ENCODE results near the gene SREK1IP1.
"Not testable (repeated sequence)": the region's sequence is repeated elsewhere in the genome, so short reads cannot be mapped to it uniquely, and the experiment has no call there.

The SREK1IP1 gene

GRCh38 chr5:64744914-64745313 is 23.6 kb downstream of the SREK1IP1 start:
- H3K9me3 ChIP-seq (ENCODE audit: severe bottlenecking), result no peaks in the 10 kb centered on the region
- no peak overlapping the region for H3K4me3 ChIP-seq (ENCODE audit: low read depth, low read length)
- H3K27ac ChIP-seq, result no peak overlapping the region
- TF ChIP-seq, protein P1, sequence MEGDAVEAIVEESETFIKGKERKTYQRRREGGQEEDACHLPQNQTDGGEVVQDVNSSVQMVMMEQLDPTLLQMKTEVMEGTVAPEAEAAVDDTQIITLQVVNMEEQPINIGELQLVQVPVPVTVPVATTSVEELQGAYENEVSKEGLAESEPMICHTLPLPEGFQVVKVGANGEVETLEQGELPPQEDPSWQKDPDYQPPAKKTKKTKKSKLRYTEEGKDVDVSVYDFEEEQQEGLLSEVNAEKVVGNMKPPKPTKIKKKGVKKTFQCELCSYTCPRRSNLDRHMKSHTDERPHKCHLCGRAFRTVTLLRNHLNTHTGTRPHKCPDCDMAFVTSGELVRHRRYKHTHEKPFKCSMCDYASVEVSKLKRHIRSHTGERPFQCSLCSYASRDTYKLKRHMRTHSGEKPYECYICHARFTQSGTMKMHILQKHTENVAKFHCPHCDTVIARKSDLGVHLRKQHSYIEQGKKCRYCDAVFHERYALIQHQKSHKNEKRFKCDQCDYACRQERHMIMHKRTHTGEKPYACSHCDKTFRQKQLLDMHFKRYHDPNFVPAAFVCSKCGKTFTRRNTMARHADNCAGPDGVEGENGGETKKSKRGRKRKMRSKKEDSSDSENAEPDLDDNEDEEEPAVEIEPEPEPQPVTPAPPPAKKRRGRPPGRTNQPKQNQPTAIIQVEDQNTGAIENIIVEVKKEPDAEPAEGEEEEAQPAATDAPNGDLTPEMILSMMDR (IDR thresholded peaks at IDR 0.05; ENCODE audit: low read depth, low read length), result no peak
- no peaks in the 10 kb centered on the region for H3K27me3 ChIP-seq (ENCODE audit: insufficient read depth, low read depth, severe bottlenecking)
- no peak for DNase-seq
- peaks cover 9% of the 10 kb centered on the region for H3K36me3 ChIP-seq

- no peaks in the 10 kb centered on the region for H3K27me3 ChIP-seq (ENCODE audit: insufficient read depth, low read depth, severe bottlenecking)
- H3K4me3 ChIP-seq (ENCODE audit: low read depth, low read length), result no peak overlapping the region
- peaks cover 26% of the 10 kb centered on the region for H3K36me3 ChIP-seq
- TF ChIP-seq, protein P1 (IDR thresholded peaks at IDR 0.05; ENCODE audit: low read depth, low read length), result no peak
- no peaks in the 10 kb centered on the region for H3K9me3 ChIP-seq (ENCODE audit: severe bottlenecking)
- DNase-seq, result no peak
- H3K27ac ChIP-seq, result no peak overlapping the region
Measured at GRCh38 chr5:64742821-64743220, 25.7 kb downstream of the SREK1IP1 start.

- H3K36me3 ChIP-seq, result peaks cover 28% of the 10 kb centered on the region
- TF ChIP-seq, protein P1 (IDR thresholded peaks at IDR 0.05; ENCODE audit: low read depth, low read length), result no peak
- no peak overlapping the region for H3K27ac ChIP-seq
- no peak overlapping the region for H3K4me3 ChIP-seq (ENCODE audit: low read depth, low read length)
- DNase-seq, result no peak
- H3K9me3 ChIP-seq (ENCODE audit: severe bottlenecking), result no peaks in the 10 kb centered on the region
- no peaks in the 10 kb centered on the region for H3K27me3 ChIP-seq (ENCODE audit: insufficient read depth, low read depth, severe bottlenecking)
Measured at GRCh38 chr5:64742411-64742810, 26.1 kb downstream of the SREK1IP1 start.

- TF ChIP-seq, protein P1 (IDR thresholded peaks at IDR 0.05; ENCODE audit: low read depth, low read length), result no peak
- DNase-seq, result no peak
- H3K36me3 ChIP-seq, result peaks cover 12% of the 10 kb centered on the region
- no peaks in the 10 kb centered on the region for H3K27me3 ChIP-seq (ENCODE audit: insufficient read depth, low read depth, severe bottlenecking)
- no peak overlapping the region for H3K4me3 ChIP-seq (ENCODE audit: low read depth, low read length)
- no peak overlapping the region for H3K27ac ChIP-seq
- no peaks in the 10 kb centered on the region for H3K9me3 ChIP-seq (ENCODE audit: severe bottlenecking)
Measured at GRCh38 chr5:64727150-64727549, 41.3 kb downstream of the SREK1IP1 start.

- Histone ChIP-seq H3K27me3 (ENCODE audit: insufficient read depth, low read depth, severe bottlenecking) (no peaks in the 10 kb centered on the region), H3K27ac (no peak overlapping the region), H3K4me3 (ENCODE audit: low read depth, low read length) (no peak overlapping the region), H3K9me3 (ENCODE audit: severe bottlenecking) (no peaks in the 10 kb centered on the region), H3K36me3 (peaks cover 8% of the 10 kb centered on the region)
- no peak for DNase-seq
- TF ChIP-seq, protein P1 (IDR thresholded peaks at IDR 0.05; ENCODE audit: low read depth, low read length), result no peak
Measured at GRCh38 chr5:64722588-64722987, 45.9 kb downstream of the SREK1IP1 start.

DNA sequence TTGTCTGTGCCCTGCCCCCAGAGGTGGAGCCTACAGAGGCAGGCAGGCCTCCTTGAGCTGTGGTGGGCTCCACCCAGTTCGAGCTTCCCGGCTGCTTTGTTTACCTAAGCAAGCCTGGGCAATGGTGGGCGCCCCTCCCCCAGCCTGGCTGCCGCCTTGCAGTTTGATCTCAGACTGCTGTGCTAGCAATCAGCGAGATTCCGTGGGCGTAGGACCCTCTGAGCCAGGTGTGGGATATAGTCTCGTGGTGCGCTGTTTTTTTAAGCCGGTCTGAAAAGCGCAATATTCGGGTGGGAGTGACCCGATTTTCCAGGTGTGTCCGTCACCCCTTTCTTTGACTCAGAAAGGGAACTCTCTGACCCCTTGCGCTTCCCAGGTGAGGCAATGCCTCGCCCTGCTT is 54.0 kb downstream of the SREK1IP1 start:
- DNase-seq; H3K27ac ChIP-seq; H3K4me3 ChIP-seq (ENCODE audit: low read depth, low read length); H3K9me3 ChIP-seq (ENCODE audit: severe bottlenecking); H3K27me3 ChIP-seq (ENCODE audit: insufficient read depth, low read depth, severe bottlenecking); H3K36me3 ChIP-seq: not testable (repeated sequence)

Data from WERI-Rb-1 (cell line).